Fibroblast of villous mesenchyme (primary cell): ENCODE measurements around the gene HCLS1. TPM values are rescaled to one million over a fixed set of nuclear protein-coding genes. Genes with fewer than 3 reads are reported as not detected.

Experiments used
- DNase-seq: peaks from one replicate; pipeline ENCODE4 v3.0.0-alpha.2; 2010; ENCODE audit warnings: low read depth
- H3K4me3 ChIP-seq: 2 replicates; pipeline ENCODE4 v1.5.1; 2011; ENCODE audit warnings: low read depth, mild to moderate bottlenecking, low read length
- total RNA-seq: library from RNA; depleted of rRNA; stranded (reverse); fragments of >200 nt; gene quantifications from 2 replicates; pipeline ENCODE4 v1.2.3, GENCODE V29; 2012
- TF ChIP-seq, protein P1 (sequence below): IDR thresholded peaks from 2 replicates; pipeline ENCODE4 v1.5.1; 2012; ENCODE audit warnings: low read depth, mild to moderate bottlenecking, low read length; ENCODE audit not compliant: insufficient read depth

Gene HCLS1
- total RNA-seq, 1 donor = 0.86 TPM

DNA sequence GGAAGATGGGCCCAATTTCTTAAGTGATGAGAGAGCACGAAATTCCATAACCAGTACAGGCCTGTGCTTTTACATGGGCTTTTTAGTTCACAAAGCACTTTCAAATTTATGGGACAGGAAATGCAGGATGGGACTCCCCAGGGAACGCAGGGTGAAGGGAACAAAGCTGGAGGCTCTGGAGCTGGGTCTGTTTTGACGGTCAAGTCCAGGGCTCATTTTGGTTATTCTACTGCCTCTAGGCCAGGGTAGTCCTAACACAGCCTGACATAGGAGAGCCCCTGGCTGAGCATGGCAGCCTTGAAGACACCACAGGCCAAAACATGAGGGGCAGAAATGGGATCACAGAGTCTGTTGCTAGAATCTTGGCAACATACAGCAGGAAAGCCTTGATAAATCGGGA is 33.5 kb downstream of the HCLS1 start:
- DNase-seq = no peak
- H3K4me3 ChIP-seq = no peak overlapping the region
- TF ChIP-seq, protein P1, sequence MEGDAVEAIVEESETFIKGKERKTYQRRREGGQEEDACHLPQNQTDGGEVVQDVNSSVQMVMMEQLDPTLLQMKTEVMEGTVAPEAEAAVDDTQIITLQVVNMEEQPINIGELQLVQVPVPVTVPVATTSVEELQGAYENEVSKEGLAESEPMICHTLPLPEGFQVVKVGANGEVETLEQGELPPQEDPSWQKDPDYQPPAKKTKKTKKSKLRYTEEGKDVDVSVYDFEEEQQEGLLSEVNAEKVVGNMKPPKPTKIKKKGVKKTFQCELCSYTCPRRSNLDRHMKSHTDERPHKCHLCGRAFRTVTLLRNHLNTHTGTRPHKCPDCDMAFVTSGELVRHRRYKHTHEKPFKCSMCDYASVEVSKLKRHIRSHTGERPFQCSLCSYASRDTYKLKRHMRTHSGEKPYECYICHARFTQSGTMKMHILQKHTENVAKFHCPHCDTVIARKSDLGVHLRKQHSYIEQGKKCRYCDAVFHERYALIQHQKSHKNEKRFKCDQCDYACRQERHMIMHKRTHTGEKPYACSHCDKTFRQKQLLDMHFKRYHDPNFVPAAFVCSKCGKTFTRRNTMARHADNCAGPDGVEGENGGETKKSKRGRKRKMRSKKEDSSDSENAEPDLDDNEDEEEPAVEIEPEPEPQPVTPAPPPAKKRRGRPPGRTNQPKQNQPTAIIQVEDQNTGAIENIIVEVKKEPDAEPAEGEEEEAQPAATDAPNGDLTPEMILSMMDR = no peak

DNA sequence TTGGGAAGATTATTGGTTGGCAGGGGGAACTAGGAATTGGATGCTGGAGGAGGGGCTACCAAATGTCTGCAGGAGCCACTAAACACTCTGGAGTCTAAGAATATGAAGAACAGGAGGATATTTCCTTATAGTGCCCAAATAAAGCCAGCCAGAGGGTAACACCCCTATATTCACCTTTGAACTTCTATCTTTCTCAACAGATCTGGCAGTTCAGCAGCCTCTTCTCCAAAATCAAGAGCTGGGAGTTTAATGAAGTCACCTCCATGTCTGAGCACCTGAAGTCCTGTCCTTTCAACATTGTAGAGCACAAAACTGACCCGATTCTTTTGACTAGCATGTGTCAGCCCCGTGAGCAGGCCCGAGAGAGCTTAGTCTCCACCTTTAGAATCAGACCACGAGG is 34.2 kb downstream of the HCLS1 start:
- TF ChIP-seq, protein P1 = no peak
- no peak for DNase-seq
- no peak overlapping the region for H3K4me3 ChIP-seq

DNA sequence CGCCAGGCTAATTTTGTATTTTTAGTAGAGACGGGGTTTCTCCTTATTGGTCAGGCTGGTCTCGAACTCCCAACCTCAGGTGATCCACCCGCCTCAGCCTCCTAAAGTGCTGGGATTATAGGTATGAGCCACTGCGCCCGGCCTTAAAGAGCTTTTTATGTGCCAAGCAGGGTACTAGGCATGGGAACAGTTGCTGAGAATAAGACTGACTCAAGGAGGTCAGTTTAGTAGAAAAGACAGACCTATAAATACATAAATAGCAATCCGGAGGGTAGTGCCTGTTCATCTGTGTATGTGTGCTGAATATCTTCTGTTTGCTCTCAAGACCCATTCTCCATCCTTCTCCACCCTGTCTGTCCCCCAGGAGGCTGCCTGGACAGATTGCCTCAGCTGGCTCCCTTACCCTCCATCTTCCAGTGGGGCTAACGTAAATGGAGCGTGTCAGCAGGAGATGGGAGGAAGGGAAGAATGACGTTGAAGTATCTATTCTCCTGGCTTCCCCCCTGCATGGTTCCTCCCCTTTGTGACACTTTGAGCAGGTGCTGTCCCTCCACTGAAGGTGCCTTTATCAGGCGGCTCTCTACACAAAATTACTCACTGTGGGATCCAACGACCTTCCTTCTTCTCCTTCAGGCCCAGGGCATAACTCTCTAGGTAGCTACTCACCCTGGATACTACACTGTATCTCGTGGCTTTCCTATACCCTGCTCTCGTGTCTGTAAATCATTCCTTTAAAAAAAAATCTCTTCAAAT is 36.4 kb downstream of the HCLS1 start:
- no peak for DNase-seq
- H3K4me3 ChIP-seq = no peak overlapping the region
- TF ChIP-seq, protein P1 = no peak

- TF ChIP-seq, protein P1 = no peak
- H3K4me3 ChIP-seq = no peak overlapping the region
- DNase-seq = no peak
Observed at GRCh38 chr3:121621491-121621890, 39.2 kb downstream of the HCLS1 start.

- no peak overlapping the region for H3K4me3 ChIP-seq
- TF ChIP-seq, protein P1 = no peak
- DNase-seq = no peak
Observed at GRCh38 chr3:121619691-121620090, 41.0 kb downstream of the HCLS1 start.

- H3K4me3 ChIP-seq = no peak overlapping the region
- no peak for DNase-seq
- TF ChIP-seq, protein P1 = no peak
Observed at GRCh38 chr3:121606106-121606505, 54.6 kb downstream of the HCLS1 start.

- no peak overlapping the region for H3K4me3 ChIP-seq
- no peak for DNase-seq
- TF ChIP-seq, protein P1 = no peak
Observed at GRCh38 chr3:121604759-121605158, 55.9 kb downstream of the HCLS1 start.
